Effector memory CD4-positive, alpha-beta T cell (primary cell): Measurements from ENCODE around the gene TNFRSF4.
"Not testable (repeated sequence)": the region's sequence is repeated elsewhere in the genome, so short reads cannot be mapped to it uniquely, and the experiment has no call there.

Experiments used
- DNase-seq, 3 donors: peaks; one replicate each; pipeline ENCODE4 v3.0.0-alpha.2; 2020
- H3K27ac ChIP-seq: 2 replicates; pipeline ENCODE4 v1.7.0; 2013; ENCODE audit warnings: mild to moderate bottlenecking, low read length, moderate library complexity; ENCODE audit not compliant: insufficient read depth, poor library complexity, severe bottlenecking
- H3K27me3 ChIP-seq: replicated peaks from 2 replicates; pipeline ENCODE4 v1.7.0; 2013; ENCODE audit warnings: mild to moderate bottlenecking, low read length; ENCODE audit not compliant: insufficient read depth, control insufficient read depth, poor library complexity, severe bottlenecking
- H3K36me3 ChIP-seq: 2 replicates; pipeline ENCODE4 v1.7.0; 2013; ENCODE audit warnings: mild to moderate bottlenecking, low read length, moderate library complexity; ENCODE audit not compliant: control insufficient read depth, insufficient read depth
- H3K4me1 ChIP-seq: 2 replicates; pipeline ENCODE4 v1.7.0; 2013; ENCODE audit warnings: low read length, mild to moderate bottlenecking; ENCODE audit not compliant: control insufficient read depth, insufficient read depth, poor library complexity, severe bottlenecking
- H3K4me3 ChIP-seq: 2 replicates; pipeline ENCODE4 v1.7.0; 2013; ENCODE audit warnings: low read length, low read depth, mild to moderate bottlenecking; ENCODE audit not compliant: insufficient read depth, poor library complexity, severe bottlenecking
- H3K9me3 ChIP-seq: 2 replicates; pipeline ENCODE4 v1.7.0; 2013; ENCODE audit warnings: mild to moderate bottlenecking, low read length, moderate library complexity; ENCODE audit not compliant: control insufficient read depth

The TNFRSF4 gene

DNA sequence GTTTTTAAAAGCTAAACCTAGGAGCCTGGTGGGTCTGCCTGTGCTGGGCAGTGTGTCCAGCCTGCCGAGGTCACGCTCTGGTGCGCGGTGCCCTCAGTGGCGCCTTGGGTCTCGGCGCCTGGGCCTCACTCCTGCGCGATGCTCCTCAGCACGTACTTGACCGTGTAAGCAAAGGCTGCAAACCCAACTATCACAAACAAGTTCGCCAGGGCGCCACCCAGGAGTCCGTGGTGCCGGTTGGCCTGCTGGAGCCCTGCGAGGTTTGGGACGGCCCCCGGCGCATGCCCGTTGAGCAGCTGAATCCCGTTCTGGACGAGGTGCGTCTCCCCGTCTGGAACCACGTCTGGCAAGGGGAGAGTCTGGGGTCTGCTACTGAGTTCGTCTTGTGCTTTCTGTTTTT lies 41.1 kb upstream of the TNFRSF4 start:
- H3K4me3 ChIP-seq = no peak overlapping the region
- DNase-seq = no peak
- H3K4me1 ChIP-seq = peaks cover 11% of the 10 kb centered on the region
- peaks cover 36% of the 10 kb centered on the region for H3K36me3 ChIP-seq
- H3K27me3 ChIP-seq = no peaks in the 10 kb centered on the region
- no peaks in the 10 kb centered on the region for H3K9me3 ChIP-seq
- no peak overlapping the region for H3K27ac ChIP-seq

DNA sequence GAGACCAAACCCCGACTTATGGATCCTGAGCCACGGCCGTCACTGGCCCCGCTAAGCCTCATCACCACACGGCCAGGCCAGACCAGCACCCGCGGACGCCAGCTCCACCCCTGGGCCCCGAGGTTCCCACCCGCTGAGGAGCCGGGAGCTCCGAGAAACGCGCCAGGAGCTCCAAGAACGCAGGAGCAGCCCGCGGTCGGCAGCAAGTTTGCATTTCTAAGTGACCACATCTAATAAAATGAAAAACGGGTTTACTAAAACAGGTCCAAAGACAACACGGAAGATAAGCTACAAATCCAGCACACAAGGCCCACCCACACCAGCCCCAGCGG lies 40.7 kb upstream of the TNFRSF4 start:
- H3K27me3 ChIP-seq = no peaks in the 10 kb centered on the region
- DNase-seq = no peak
- H3K9me3 ChIP-seq = no peaks in the 10 kb centered on the region
- H3K27ac ChIP-seq = no peak overlapping the region
- H3K4me1 ChIP-seq = peaks cover 11% of the 10 kb centered on the region
- H3K4me3 ChIP-seq = no peak overlapping the region
- peaks cover 32% of the 10 kb centered on the region for H3K36me3 ChIP-seq

DNA sequence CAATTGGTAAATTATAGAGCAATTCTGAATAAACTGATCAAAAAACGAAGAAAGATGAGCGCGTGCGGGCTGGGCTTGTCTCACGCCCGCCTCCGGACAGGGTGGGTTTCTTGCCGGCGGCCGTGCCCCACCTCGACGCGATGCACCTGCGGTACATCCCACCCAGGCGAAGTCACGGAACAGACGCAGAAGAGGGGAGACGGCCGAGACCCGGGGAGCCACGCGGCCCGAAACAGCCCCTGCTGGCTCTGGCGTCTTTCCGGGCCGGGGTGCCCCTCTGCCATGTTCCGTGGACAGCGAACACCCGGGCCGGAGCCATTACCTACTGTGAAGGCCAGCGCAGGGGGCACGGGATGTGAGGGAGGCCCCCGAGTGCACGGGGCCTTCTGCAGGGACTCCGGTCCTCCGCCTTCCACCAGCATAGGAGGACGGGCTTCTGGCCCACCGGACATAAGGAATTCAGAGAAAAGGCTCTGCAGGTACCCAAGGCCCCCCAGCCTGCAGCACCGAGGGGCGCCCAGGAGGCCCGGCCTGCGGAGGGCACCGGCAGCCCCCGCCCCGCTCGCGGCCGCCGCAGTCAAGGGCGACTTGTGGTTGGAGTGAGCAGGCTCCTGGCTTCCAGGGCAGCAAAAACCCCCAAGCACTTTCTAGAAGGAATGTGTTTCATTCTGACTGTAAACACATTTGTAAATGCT lies 40.2 kb upstream of the TNFRSF4 start:
- H3K4me1 ChIP-seq = peaks cover 11% of the 10 kb centered on the region
- no peak overlapping the region for H3K4me3 ChIP-seq
- H3K9me3 ChIP-seq = no peaks in the 10 kb centered on the region
- no peak for DNase-seq
- H3K36me3 ChIP-seq = peaks cover 29% of the 10 kb centered on the region
- no peak overlapping the region for H3K27ac ChIP-seq
- H3K27me3 ChIP-seq = no peaks in the 10 kb centered on the region

DNA sequence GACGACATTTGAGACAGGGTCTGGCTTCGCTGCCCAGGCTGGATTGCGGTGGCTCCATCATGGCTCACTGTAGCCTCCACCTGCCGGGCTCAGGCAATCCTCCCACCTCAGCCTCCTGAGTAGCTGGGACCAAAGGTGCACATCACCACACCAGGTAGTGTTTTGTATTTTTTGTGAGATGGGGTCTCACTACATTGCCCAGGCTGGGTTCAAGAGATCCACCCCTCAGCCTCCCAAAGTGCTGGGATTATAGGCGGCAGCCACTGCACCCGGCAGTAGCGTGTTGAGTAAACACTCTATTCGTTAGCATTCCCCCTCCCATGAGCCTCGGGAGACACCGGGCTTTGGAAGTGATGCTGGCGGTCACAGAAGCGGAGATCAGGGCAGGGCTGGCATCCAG lies 39.4 kb upstream of the TNFRSF4 start:
- no peaks in the 10 kb centered on the region for H3K27me3 ChIP-seq
- H3K4me3 ChIP-seq = no peak overlapping the region
- H3K36me3 ChIP-seq = peaks cover 29% of the 10 kb centered on the region
- no peaks in the 10 kb centered on the region for H3K9me3 ChIP-seq
- H3K4me1 ChIP-seq = peaks cover 11% of the 10 kb centered on the region
- DNase-seq = no peak
- H3K27ac ChIP-seq = no peak overlapping the region

DNA sequence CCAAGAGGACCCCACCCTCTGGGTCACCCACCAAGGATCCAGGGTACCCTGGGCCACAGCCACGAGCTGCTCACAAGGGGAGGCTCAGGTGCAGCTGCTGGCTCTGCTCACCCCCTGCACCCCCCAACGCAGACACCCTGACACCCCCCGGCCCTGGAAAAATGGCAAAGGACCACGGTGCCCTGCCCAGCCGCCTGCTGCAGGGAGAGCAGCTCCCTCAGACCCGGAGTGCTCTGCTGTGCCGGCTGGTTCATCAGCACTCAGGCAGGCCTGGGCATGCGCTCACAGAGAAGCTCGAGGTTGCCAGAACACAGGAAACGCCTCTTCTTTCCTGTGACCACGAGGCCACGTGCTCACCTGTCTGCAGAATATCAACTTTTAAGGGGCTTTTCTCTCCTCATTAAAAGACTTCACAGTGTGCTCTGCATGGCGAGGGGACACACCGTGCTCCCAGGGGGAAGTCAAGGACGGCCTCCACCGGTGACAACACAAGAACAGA lies 36.9 kb upstream of the TNFRSF4 start:
- Histone ChIP-seq H3K4me3 (no peak overlapping the region), H3K4me1 (peaks cover 20% of the 10 kb centered on the region), H3K9me3 (no peaks in the 10 kb centered on the region), H3K27ac (peak overlapping the region; percentile 75), H3K36me3 (peaks cover 17% of the 10 kb centered on the region), H3K27me3 (peaks cover 5% of the 10 kb centered on the region)
- peak in 2 of 3 donors; percentile 58 to 63 for DNase-seq

DNA sequence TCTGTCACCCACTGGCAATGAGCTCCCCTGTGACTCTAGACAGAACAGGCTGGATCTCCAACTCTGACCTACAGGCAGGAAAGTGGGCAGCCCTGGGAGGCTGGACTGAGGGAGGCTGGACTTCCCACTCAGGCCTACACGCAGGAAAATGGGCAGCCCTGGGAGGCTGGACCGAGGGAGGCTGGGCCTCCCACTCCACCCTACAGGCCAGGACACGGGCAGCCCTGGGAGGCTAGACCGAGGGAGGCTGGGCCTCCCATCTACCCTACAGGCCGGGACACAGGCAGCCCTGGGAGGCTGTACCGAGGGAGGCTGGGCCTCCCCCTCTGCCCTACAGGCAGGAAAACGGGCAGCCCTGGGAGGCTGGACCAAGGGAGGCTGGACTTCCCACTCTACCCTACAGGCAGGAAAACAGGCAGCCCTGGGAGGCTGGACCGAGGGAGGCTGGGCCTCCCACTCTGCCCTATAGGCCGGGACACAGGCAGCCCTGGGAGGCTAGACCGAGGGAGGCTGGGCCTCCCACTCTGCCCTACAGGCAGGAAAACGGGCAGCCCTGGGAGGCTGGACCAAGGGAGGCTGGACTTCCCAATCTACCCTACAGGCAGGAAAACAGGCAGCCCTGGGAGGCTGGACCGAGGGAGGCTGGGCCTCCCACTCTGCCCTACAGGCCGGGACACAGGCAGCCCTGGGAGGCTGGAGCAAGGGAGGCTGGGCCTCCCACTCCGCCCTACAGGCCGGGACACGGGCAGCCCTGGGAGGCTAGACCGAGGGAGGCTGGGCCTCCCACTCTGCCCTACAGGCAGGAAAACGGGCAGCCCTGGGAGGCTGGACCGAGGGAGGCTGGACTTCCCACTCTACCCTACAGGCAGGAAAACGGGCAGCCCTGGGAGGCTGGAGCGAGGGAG lies 34.3 kb upstream of the TNFRSF4 start:
- Histone ChIP-seq H3K27me3 (peaks cover 13% of the 10 kb centered on the region), H3K4me1 (peaks cover 20% of the 10 kb centered on the region)
- not testable (repeated sequence) for H3K4me3 ChIP-seq, DNase-seq, H3K36me3 ChIP-seq, H3K27ac ChIP-seq, H3K9me3 ChIP-seq

DNA sequence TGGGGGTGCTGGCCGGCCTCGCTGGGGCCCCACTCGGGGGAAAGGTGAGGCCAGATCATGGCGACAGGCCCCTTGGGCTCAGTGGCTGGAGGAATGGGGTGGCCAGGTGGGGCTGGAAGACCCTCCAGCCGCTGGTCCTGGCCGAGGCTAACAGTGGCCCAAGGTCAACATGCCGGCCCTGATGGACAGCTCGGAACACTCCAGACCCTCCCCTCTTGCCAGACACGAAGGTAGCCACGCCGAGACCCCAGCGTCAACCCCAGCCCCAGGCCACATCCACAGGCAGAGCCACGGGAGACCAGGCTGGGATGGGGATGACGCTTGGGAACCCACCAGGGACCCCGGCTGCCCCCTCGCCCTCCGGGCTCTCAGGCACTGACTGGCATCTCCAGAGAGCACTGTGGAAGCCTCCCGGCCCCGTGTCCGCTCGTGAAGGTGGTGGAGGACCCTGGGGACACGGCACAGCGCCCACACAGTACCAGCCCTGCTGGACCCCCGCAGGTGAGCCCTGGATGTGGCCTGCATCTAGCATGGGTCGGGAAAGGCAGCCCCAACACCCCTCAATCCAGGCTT lies 33.5 kb upstream of the TNFRSF4 start:
- Histone ChIP-seq H3K27me3 (peaks cover 13% of the 10 kb centered on the region), H3K4me1 (peaks cover 20% of the 10 kb centered on the region), H3K36me3 (no peaks in the 10 kb centered on the region), H3K9me3 (no peaks in the 10 kb centered on the region), H3K27ac (no peak overlapping the region), H3K4me3 (no peak overlapping the region)
- no peak for DNase-seq

DNA sequence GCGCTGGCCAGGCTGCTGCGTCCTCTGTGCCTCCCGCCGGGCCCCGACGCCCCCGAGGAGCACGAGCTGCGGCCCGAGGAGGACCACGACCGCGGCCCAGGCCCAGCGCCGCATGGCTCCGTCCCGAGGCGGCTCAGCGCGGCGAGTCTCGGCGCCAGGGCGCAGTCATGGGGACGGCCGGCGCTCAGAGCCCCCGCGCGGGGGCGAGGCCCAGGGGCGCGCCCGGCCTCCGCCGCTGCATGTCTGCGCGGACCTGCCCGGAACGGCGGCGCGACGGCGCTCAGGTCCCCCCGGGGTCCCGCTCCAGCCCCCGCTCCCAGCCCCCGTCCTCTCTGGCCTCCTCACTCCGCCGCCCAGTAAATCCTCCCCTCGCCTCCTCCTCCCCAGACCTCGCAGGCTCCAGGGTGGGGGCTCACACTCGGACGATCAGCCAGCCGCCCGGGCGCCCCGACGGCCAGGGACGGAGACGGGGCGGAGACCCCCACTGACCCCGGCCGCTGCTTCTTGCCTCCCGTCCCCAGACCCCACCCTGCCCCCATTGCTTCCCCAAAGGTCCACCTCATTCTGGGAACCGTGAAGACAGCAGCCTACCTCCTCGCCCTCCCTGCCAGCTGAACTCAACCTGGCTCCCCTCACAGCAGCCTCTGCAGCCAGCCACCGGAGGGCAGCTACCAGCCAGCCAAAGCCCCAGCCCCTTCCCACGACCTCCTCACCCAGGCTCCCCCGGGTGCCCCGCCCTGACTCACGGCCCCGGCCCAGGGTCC lies 32.8 kb upstream of the TNFRSF4 start, which contains the start of gene C1QTNF12:
C1QTNF12 (minus strand) TSS at position 146 of the 764 bp plus-strand sequence; CDS start at position 114, 32 bp downstream.
- peaks cover 13% of the 10 kb centered on the region for H3K27me3 ChIP-seq
- no peaks in the 10 kb centered on the region for H3K9me3 ChIP-seq
- no peaks in the 10 kb centered on the region for H3K36me3 ChIP-seq
- no peak within 1 kb of the TSS for H3K27ac ChIP-seq
- H3K4me1 ChIP-seq = peaks cover 20% of the 10 kb centered on the region
- DNase-seq = no peak
- no peak within 1 kb of the TSS for H3K4me3 ChIP-seq

DNA sequence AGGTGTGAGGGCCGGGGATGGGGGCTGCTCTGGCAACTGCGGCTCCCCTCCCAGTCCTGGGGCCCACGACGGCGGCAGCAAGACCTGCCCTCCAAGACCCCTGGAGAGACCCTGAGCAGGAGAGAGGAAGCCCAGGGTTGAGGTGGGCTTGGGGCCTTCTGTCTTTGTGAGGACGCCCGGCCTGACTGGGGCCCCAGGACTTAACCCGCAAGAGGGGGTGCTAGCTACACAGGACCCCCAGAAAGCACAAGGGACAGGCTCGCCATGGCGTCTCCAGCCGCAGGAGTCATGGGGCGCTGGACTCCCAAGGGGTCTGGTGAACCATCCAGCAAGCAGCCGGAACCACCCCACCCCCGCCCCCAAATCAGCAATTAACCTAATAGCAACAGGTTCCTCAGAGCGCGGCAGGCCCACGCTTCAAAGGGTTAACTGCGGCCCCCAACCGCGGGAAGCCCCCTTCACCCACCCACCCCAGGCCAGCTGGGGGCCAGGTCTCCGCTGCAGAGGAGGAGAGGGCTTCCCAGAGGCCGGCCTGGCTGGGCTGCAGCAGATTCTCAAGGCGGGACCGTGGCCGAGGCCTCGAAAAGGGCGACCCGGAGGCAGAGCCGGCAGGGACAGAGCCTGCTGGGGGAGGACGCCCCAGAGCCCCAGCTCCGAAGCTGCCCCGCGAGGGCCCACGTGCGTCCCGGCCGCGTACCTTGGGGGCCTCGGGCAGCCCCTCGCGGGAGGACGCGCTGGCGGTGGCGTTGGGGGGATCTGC lies 32.0 kb upstream of the TNFRSF4 start:
- no peak overlapping the region for H3K4me3 ChIP-seq

More for the DNA sequence above, 32.0 kb upstream of the TNFRSF4 start:
- Histone ChIP-seq H3K27me3 (peaks cover 13% of the 10 kb centered on the region), H3K36me3 (no peaks in the 10 kb centered on the region), H3K4me1 (peaks cover 16% of the 10 kb centered on the region), H3K27ac (no peak overlapping the region), H3K9me3 (no peaks in the 10 kb centered on the region)
- no peak for DNase-seq
